GM18505 (cell line): Measurements from ENCODE around the gene IZUMO1.

Experiments used
- ATAC-seq: cut with Tn5 transposase; IDR thresholded peaks from one replicate; pipeline ENCODE4 v1.9.1; 2021; ENCODE audit not compliant: unreplicated experiment
- POLR2A ChIP-seq: IDR thresholded peaks from 4 replicates; pipeline ENCODE4 v1.6.1; 2011; ENCODE audit warnings: borderline replicate concordance; ENCODE audit not compliant: insufficient read depth, insufficient read length; ENCODE audit errors: extremely low read depth

IZUMO1 gene

GRCh38 chr19:48752496-48753365 lies 6.0 kb upstream of the IZUMO1 start, which contains the start of gene FUT1:
Gene FUT1, minus strand, starts transcription at chr19:48752641. Its CDS starts 1,360 bp downstream, at chr19:48751281.
- ATAC-seq: no peak
- no peak for TF ChIP-seq POLR2A

GRCh38 chr19:48751845-48752495 lies 5.3 kb upstream of the IZUMO1 start:
- TF ChIP-seq POLR2A: no peak
- ATAC-seq: no peak

GRCh38 chr19:48750771-48751504 lies 4.2 kb upstream of the IZUMO1 start:
- no peak for ATAC-seq
- TF ChIP-seq POLR2A: no peak

- ATAC-seq: no peak
- TF ChIP-seq POLR2A: no peak
Measured at GRCh38 chr19:48750351-48750750, 3.6 kb upstream of the IZUMO1 start.

GRCh38 chr19:48749571-48750198 lies 3.0 kb upstream of the IZUMO1 start:
- ATAC-seq: no peak
- no peak for TF ChIP-seq POLR2A

GRCh38 chr19:48746110-48746509 lies 599 bp downstream of the IZUMO1 start:
- TF ChIP-seq POLR2A: no peak
- no peak for ATAC-seq

GRCh38 chr19:48745208-48745995 lies 1.3 kb downstream of the IZUMO1 start:
- no peak for ATAC-seq
- no peak for TF ChIP-seq POLR2A

GRCh38 chr19:48742096-48742495 lies 4.6 kb downstream of the IZUMO1 start:
- no peak for ATAC-seq
- TF ChIP-seq POLR2A: no peak

GRCh38 chr19:48741129-48741999 lies 5.3 kb downstream of the IZUMO1 start:
- ATAC-seq: no peak
- TF ChIP-seq POLR2A: no peak

- no peak for ATAC-seq
- no peak for TF ChIP-seq POLR2A
Measured at GRCh38 chr19:48740164-48740972, 6.3 kb downstream of the IZUMO1 start, which contains the start of gene RASIP1. Gene RASIP1, minus strand, starts transcription at chr19:48740610. Its CDS starts 328 bp downstream, at chr19:48740282.
